HEK293 (cell line): ENCODE data around the gene PPP1R9B.
A peak's percentile ranks its signal among the peaks of the same experiment; 100 is the strongest.

Source experiments
- GLIS1 ChIP-seq: fragments of 450-650 bp; formaldehyde crosslinking; IDR thresholded peaks from 2 replicates; pipeline ENCODE4 v1.5.1; 2016; ENCODE audit warnings: missing biosample characterization, missing genetic modification characterization
- ZFP69B ChIP-seq: fragments of 450-650 bp; formaldehyde crosslinking; IDR thresholded peaks from 2 replicates; pipeline ENCODE4 v1.5.1; 2016; ENCODE audit warnings: missing biosample characterization, missing genetic modification characterization
- ZNF2 ChIP-seq: fragments of 450-650 bp; formaldehyde crosslinking; IDR thresholded peaks from 2 replicates; pipeline ENCODE4 v1.5.1; 2016; ENCODE audit warnings: missing biosample characterization, missing genetic modification characterization
- TF ChIP-seq, protein P1 (sequence below): fragments of 450-650 bp; IDR thresholded peaks from 2 replicates; pipeline ENCODE4 v1.5.1; 2018; ENCODE audit warnings: missing biosample characterization, mild to moderate bottlenecking, missing genetic modification characterization

Gene PPP1R9B

DNA sequence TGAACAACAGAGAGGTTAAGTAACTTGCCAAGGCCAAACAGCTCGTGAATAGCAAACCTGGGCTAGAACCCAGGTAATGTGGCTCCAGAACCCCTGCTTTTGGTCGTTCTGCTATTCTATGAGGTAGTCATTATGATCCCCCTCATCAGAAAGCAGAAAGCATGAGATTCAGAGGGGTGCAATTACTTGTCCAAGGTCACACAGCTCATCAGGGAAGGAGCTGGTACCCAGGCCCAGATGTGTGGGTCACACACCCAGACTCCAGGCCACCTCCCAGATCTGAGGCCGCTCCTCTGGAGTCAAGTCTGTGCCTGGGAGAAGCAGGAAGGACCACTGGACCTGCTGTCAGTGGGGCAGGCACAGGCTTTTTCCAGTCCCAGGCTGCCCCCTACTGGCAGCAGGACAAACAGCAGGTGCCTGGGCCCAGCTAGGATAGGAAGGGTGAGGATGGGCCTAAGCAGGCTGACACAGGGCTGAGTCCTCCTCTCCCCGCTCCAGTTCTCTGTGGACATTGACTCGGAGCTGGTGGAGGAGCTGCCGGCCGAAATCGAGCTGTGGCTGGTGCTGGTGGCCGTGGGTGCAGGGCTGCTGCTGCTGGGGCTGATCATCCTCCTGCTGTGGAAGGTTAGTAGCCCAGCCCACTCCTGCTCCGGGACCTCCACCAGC is 63.1 kb downstream of the PPP1R9B start (continued):
- TF ChIP-seq, protein P1, sequence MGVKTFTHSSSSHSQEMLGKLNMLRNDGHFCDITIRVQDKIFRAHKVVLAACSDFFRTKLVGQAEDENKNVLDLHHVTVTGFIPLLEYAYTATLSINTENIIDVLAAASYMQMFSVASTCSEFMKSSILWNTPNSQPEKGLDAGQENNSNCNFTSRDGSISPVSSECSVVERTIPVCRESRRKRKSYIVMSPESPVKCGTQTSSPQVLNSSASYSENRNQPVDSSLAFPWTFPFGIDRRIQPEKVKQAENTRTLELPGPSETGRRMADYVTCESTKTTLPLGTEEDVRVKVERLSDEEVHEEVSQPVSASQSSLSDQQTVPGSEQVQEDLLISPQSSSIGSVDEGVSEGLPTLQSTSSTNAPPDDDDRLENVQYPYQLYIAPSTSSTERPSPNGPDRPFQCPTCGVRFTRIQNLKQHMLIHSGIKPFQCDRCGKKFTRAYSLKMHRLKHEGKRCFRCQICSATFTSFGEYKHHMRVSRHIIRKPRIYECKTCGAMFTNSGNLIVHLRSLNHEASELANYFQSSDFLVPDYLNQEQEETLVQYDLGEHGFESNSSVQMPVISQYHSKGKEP: no peak
- TF ChIP-seq GLIS1 (tag by site-specific recombination): peak; percentile 39; the same call in 1 of the 2 replicates
- peak; percentile 43; the same call in 1 of the 2 replicates for TF ChIP-seq ZNF2 (tag by site-specific recombination)
- peak; percentile 58; the same call in 1 of the 2 replicates for TF ChIP-seq ZFP69B (tag by site-specific recombination)
- TF ChIP-seq, all 188 proteins: peak for 12
